GM23338 (cell line): Measurements from ENCODE around the gene NR2E3.

Source experiments
- CTCF ChIP-seq, 2 experiments: fragments of 200-600 bp in 1 of 2; sonication (generic) in 1 of 2; conservative IDR thresholded peaks; 2 replicates each; pipeline versions ENCODE4 v1.5.1 to v1.6.1; 2016 to 2017; ENCODE audit warnings: antibody characterized with exemption in 2 of 2, low read depth in 2 of 2, mild to moderate bottlenecking in 2 of 2, moderate library complexity in 1 of 2
- ETS1 ChIP-seq: IDR thresholded peaks from 2 replicates; pipeline ENCODE4 v1.6.1; 2016; ENCODE audit warnings: antibody characterized with exemption
- EZH2 ChIP-seq: fragments of 200-600 bp; sonication (generic); IDR thresholded peaks from one replicate; pipeline ENCODE4 v1.8.0; 2017; ENCODE audit warnings: antibody characterized with exemption, mild to moderate bottlenecking, low read depth; ENCODE audit not compliant: unreplicated experiment
- EZH2phosphoT487 ChIP-seq: fragments of 200-600 bp; sonication (generic); IDR thresholded peaks from one replicate; pipeline ENCODE4 v1.8.1; 2018; ENCODE audit warnings: antibody characterized with exemption; ENCODE audit not compliant: unreplicated experiment
- POLR2AphosphoS5 ChIP-seq: IDR thresholded peaks from 2 replicates; pipeline ENCODE4 v1.6.1; 2016; ENCODE audit warnings: antibody characterized with exemption, low read depth
- REST ChIP-seq: IDR thresholded peaks from one replicate; pipeline ENCODE4 v1.6.1; 2018; ENCODE audit warnings: antibody characterized with exemption; ENCODE audit not compliant: unreplicated experiment
- STAT1 ChIP-seq: IDR thresholded peaks from one replicate; pipeline ENCODE4 v1.6.1; 2016; ENCODE audit warnings: antibody characterized with exemption; ENCODE audit not compliant: unreplicated experiment

- TF ChIP-seq POLR2AphosphoS5 (no peak), ETS1 (no peak), CTCF (conservative IDR thresholded peaks at IDR 0.05; ENCODE audit: low read depth in 2 of 2) (no peak), STAT1 (no peak), EZH2 (no peak), EZH2phosphoT487 (no peak), REST (no peak)
Observed at GRCh38 chr15:71811036-71811736, 832 bp downstream of the NR2E3 start.
